Activated B cell treated with CpG ODN at 0.5 μM for 24 hours (primary cell): ENCODE measurements around the gene NRAS. TPM values are rescaled to one million over a fixed set of nuclear protein-coding genes. Genes with fewer than 3 reads are reported as not detected.
"Not testable (repeated sequence)": the region's sequence is repeated elsewhere in the genome, so short reads cannot be mapped to it uniquely, and the experiment has no call there.

ENCODE experiments used
- ATAC-seq: fragments of 200-7000 bp; cut with Tn5 transposase; one replicate; pipeline ENCODE4 v1.10.0; 2021; ENCODE audit warnings: low read depth, mild to moderate bottlenecking, moderate library complexity
- CTCF ChIA-PET: fragments of 350-600 bp; sonication (Branson Sonifier 250); formaldehyde crosslinking; loops from one replicate; lab custom pipeline; 2021; ENCODE audit warnings: antibody characterized with exemption; lab: Charles Lee
- POLR2A ChIA-PET: fragments of 350-600 bp; sonication (Branson Sonifier 250); formaldehyde crosslinking; loops from one replicate; lab custom pipeline; 2021; ENCODE audit warnings: antibody characterized with exemption; lab: Charles Lee
- DNase-seq: peaks from one replicate; pipeline ENCODE4 v3.0.0; 2022
- H3K27ac Mint-ChIP-seq: one replicate; pipeline ENCODE4 v1.8.0; 2020; ENCODE audit warnings: mixed read lengths
- H3K27me3 Mint-ChIP-seq: one replicate; pipeline ENCODE4 v1.8.0; 2021; ENCODE audit warnings: mixed read lengths
- H3K36me3 Mint-ChIP-seq: one replicate; pipeline ENCODE4 v1.8.0; 2021; ENCODE audit warnings: low read depth, mixed read lengths
- H3K4me1 Mint-ChIP-seq: one replicate; pipeline ENCODE4 v1.8.0; 2021; ENCODE audit warnings: mixed read lengths
- H3K4me3 Mint-ChIP-seq: one replicate; pipeline ENCODE4 v1.8.0; 2020; ENCODE audit warnings: mild to moderate bottlenecking, mixed read lengths
- H3K9me3 Mint-ChIP-seq: one replicate; pipeline ENCODE4 v1.8.0; 2020; ENCODE audit warnings: mixed read lengths
- intact Hi-C: fragments of 100-400 bp; cut with micrococcal nuclease; formaldehyde crosslinking; loops from one replicate; pipeline ENCODE4 v1.15.1; 2024
- total RNA-seq: library from RNA; stranded (reverse); gene quantifications from 2 replicates; pipeline ENCODE4 v1.2.3, GENCODE V29; 2022
- TF ChIP-seq, protein P1 (sequence below): fragments of 200-600 bp; IDR thresholded peaks from one replicate; pipeline ENCODE4 v1.8.0; 2022; ENCODE audit warnings: antibody characterized with exemption, mild to moderate bottlenecking

Gene NRAS
- total RNA-seq, 1 donor from 2014 or later, result 55.5 TPM

DNA sequence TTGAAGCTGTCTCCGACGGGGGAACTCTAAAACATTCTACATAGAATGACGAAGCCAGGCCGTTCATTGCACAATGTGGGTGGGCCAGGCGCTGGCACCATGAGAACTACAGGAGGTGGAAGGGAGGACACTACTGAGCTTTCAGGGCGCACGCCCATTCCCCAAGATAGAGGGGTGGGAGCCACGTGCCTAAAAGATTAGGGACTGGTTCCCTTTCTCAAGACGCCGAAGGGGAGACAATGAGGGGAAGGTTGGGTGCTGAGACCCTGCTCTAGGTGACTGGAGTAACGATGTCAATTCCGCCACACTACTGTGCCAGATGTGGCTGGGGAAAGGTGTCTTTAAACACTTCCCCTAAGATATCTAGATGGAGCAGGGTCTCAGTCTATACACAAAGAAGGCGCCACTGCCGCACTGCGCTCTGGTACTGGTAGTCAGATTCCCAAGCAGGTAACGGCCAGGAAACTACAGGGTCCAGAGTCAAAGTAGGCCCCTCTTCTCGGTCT is 40.4 kb upstream of the NRAS start:
- TF ChIP-seq, protein P1, sequence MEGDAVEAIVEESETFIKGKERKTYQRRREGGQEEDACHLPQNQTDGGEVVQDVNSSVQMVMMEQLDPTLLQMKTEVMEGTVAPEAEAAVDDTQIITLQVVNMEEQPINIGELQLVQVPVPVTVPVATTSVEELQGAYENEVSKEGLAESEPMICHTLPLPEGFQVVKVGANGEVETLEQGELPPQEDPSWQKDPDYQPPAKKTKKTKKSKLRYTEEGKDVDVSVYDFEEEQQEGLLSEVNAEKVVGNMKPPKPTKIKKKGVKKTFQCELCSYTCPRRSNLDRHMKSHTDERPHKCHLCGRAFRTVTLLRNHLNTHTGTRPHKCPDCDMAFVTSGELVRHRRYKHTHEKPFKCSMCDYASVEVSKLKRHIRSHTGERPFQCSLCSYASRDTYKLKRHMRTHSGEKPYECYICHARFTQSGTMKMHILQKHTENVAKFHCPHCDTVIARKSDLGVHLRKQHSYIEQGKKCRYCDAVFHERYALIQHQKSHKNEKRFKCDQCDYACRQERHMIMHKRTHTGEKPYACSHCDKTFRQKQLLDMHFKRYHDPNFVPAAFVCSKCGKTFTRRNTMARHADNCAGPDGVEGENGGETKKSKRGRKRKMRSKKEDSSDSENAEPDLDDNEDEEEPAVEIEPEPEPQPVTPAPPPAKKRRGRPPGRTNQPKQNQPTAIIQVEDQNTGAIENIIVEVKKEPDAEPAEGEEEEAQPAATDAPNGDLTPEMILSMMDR, result no peak

DNA sequence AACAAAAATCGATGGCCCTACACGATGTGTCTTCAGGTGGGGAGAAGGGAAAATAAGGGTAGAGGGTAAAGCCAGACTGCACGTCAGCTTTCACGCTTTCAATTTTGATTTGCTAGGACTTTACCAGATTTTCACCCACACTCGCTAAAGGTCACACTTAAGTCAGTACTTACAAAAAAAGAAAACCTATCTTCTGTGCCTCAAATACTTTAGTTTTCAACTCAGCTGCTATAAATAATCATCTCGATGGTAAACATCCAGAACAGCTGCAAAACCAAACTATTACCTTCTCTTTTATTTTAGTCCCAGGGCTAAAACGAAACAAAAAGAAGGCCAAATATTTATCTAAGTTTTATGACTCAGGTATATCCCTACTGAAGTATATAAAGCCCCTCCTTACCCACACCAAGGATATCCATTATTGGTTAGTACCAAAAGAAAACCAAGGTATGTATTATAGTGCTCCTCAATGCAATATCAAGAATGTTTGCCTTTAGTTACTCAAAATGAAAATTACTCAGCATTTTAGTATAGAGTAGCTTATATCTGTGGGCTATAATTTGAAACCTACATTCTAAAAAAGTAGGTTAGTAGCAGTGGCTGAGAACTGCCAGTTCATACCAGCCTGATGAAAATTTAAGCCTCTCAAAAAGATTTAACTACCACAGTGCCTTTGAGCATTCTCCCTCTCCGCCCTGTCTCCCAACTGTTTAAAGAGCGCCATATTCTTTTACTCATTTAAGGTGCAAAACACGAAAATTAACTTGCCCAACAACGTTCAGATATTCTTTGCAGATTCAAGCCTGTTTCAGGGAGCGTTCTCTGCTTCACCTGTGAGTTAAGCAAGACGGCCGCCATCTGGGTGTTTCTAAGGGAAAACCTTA is 39.7 kb upstream of the NRAS start:
- peak overlapping the region; percentile 100 for H3K4me3 Mint-ChIP-seq
- POLR2A ChIA-PET, result interaction anchor here (2.4 to 3.3 kb wide), 2 partner anchors 24 to 40 kb away, joined by 20 to 30 read pairs; partner anchors contain the start of genes NRAS and SIKE1
- DNase-seq (no peak), ATAC-seq (no peak)
- TF ChIP-seq, protein P1, result no peak
- CTCF ChIA-PET, result no interaction called here
- peaks cover 30% of the 10 kb centered on the region for H3K36me3 Mint-ChIP-seq
- H3K27me3 Mint-ChIP-seq, result no peaks in the 10 kb centered on the region
- intact Hi-C loops, result loop anchor here (2.0 to 10.0 kb wide), 5 partner anchors 13 to 1801 kb away; partner anchors contain the start of genes LRIG2, PHTF1 and SLC16A1
- H3K4me1 Mint-ChIP-seq, result peaks cover 71% of the 10 kb centered on the region
- H3K27ac Mint-ChIP-seq, result peak overlapping the region; percentile 100
- no peaks in the 10 kb centered on the region for H3K9me3 Mint-ChIP-seq

More for the DNA sequence above, 40.4 kb upstream of the NRAS start:
- H3K9me3 Mint-ChIP-seq, result no peaks in the 10 kb centered on the region
- peak overlapping the region; percentile 100 for H3K4me3 Mint-ChIP-seq
- H3K27ac Mint-ChIP-seq, result peak overlapping the region; percentile 100
- H3K27me3 Mint-ChIP-seq, result no peaks in the 10 kb centered on the region
- H3K4me1 Mint-ChIP-seq, result peaks cover 64% of the 10 kb centered on the region
- POLR2A ChIA-PET, result interaction anchor here (0.9 to 3.3 kb wide), 5 partner anchors 12 to 245 kb away, joined by 3 to 30 read pairs (median 9); partner anchors contain the start of genes DENND2C, NRAS, SIKE1 and TRIM33
- peaks cover 30% of the 10 kb centered on the region for H3K36me3 Mint-ChIP-seq
- CTCF ChIA-PET, result no interaction called here
- DNase-seq, result no peak
- no peak for ATAC-seq
- intact Hi-C loops, result loop anchor here (1.0 to 10.0 kb wide), 13 partner anchors 14 to 1802 kb away; partner anchors contain the start of genes BCAS2, DCLRE1B, DENND2C and HIPK1

DNA sequence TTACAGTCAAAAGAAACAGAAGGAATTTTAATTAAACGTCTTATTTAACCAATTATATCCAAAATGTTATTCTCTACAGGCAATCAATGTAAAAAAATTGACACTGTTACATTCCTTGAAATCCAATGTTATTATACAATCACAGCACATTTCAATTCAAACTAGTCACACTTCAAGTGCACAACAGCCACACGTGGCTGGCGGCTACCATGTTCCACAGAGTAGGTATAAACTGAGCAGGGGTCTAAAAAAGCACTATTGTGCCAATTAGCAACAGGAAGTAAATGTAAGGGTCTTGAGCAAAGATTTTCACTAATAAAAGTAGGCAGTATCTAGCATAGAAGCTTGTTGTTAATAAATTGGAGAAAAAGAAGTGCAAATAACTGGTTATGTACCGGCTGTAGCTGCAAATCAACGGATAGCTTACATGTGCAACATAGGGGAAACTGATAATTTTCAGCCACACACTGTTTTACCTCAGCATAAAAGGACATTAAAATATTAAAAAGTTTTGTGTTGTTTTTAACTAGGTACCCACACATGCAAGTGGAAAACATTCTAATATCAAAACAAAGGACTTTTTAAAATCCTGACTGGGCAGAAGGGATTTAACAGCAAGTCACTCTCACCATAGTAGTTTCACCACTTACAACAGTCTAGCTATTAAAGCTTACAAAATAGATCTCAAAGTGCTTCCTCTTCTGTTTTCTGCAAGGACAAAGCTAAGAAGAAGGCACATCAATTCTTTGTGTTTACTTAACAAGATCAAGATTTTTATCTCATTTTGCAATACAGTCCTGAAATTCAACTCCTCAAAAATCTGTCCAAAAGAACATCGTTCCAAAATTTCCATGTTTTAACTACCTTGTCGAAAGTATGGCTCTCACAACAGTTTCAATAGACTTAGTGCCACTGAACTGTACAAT is 38.7 kb upstream of the NRAS start:
- no peaks in the 10 kb centered on the region for H3K27me3 Mint-ChIP-seq
- intact Hi-C loops, result loop anchor here (5.0 to 10.0 kb wide), 4 partner anchors 340 to 1800 kb away; partner anchors contain the start of genes LRIG2, PHTF1 and SLC16A1
- H3K36me3 Mint-ChIP-seq, result peaks cover 32% of the 10 kb centered on the region
- H3K4me1 Mint-ChIP-seq, result peaks cover 81% of the 10 kb centered on the region
- CTCF ChIA-PET, result no interaction called here
- DNase-seq (no peak), ATAC-seq (no peak)
- peak overlapping the region; percentile 100 for H3K27ac Mint-ChIP-seq
- H3K9me3 Mint-ChIP-seq, result no peaks in the 10 kb centered on the region
- POLR2A ChIA-PET, result interaction anchor here (3.3 kb wide), 1 partner anchor 39 kb away, joined by 30 read pairs; the partner anchor contains the start of gene NRAS
- TF ChIP-seq, protein P1, result no peak
- H3K4me3 Mint-ChIP-seq, result peak overlapping the region; percentile 100

DNA sequence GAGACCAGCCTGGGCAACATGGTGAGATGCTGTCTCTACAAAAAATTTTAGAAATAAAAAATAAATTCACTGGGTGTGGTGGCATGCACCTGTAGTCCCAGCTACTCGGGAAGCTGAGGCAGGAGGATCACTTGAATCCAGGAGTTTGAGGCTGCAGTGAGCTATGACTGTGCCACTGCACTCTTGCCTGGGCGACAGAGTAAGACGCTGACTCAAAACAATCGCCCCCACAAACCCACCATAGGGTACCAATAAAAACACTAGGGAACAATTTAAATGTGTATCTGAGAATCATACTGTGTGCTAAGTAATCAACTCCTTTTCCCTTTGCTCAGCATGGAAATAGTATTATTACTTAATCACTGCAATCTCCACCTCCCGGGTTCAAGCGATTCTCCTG is 37.1 kb upstream of the NRAS start:
- POLR2A ChIA-PET, H3K27me3 Mint-ChIP-seq, DNase-seq, H3K4me3 Mint-ChIP-seq, H3K9me3 Mint-ChIP-seq, H3K27ac Mint-ChIP-seq, CTCF ChIA-PET, ATAC-seq: not testable (repeated sequence)
- intact Hi-C loops, result loop anchor here (10.0 kb wide), 3 partner anchors 341 to 1799 kb away; partner anchors contain the start of genes LRIG2 and SLC16A1
- Mint-ChIP-seq H3K4me1 (peaks cover 90% of the 10 kb centered on the region), H3K36me3 (peaks cover 46% of the 10 kb centered on the region)

DNA sequence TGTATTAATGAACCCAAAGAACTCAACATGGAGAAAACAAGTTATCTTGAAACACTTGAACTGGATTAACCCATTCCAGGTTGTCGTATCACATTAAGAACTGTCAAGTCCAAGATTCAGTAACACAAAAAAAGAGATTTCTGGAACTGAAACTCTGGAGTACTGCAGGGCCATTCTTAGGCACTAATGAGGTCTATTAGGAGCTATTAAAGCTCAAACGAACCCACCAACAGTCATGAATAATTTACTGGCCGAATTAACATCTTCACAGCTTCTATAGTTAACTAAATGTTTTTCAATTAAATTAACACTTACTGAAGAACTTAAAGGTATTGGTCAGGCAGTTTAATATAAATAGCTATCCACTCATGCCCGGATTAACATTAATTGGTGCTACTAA is 36.6 kb upstream of the NRAS start:
- intact Hi-C loops, result loop anchor here (10.0 kb wide), 3 partner anchors 342 to 1798 kb away; partner anchors contain the start of genes LRIG2 and SLC16A1
- H3K4me1 Mint-ChIP-seq, result peaks cover 91% of the 10 kb centered on the region
- ATAC-seq, result no peak
- ChIA-PET CTCF (no interaction called here), POLR2A (no interaction called here)
- DNase-seq, result no peak
- no peak overlapping the region for H3K27ac Mint-ChIP-seq
- TF ChIP-seq, protein P1, result no peak
- no peak overlapping the region for H3K4me3 Mint-ChIP-seq
- peaks cover 52% of the 10 kb centered on the region for H3K36me3 Mint-ChIP-seq
- no peaks in the 10 kb centered on the region for H3K9me3 Mint-ChIP-seq
- H3K27me3 Mint-ChIP-seq, result no peaks in the 10 kb centered on the region
